KMS-11 (cell line): ENCODE results near the gene RAB40B.

Source experiments
- H2AFZ ChIP-seq: fragments of 200-600 bp; sonication (generic); 2 replicates; pipeline ENCODE4 v1.6.1; 2016; ENCODE audit warnings: antibody characterized with exemption, mixed run types, low read depth
- H3K27ac ChIP-seq: fragments of 200-600 bp; sonication (generic); 2 replicates; pipeline ENCODE4 v1.6.1; 2016; ENCODE audit warnings: mild to moderate bottlenecking, mixed run types
- H3K27me3 ChIP-seq: fragments of 200-600 bp; sonication (generic); 2 replicates; pipeline ENCODE4 v1.6.1; 2017; ENCODE audit warnings: mild to moderate bottlenecking, low read depth, mixed run types, moderate library complexity; ENCODE audit not compliant: insufficient read depth
- H3K36me3 ChIP-seq: fragments of 200-600 bp; sonication (generic); 2 replicates; pipeline ENCODE4 v1.6.1; 2017; ENCODE audit warnings: mild to moderate bottlenecking, mixed run types; ENCODE audit not compliant: insufficient read depth
- H3K4me1 ChIP-seq: fragments of 200-600 bp; sonication (generic); 2 replicates; pipeline ENCODE4 v1.6.1; 2016; ENCODE audit warnings: mild to moderate bottlenecking, low read depth, mixed run types; ENCODE audit not compliant: poor library complexity, severe bottlenecking
- H3K4me2 ChIP-seq: fragments of 200-600 bp; sonication (generic); 2 replicates; pipeline ENCODE4 v1.7.0; 2016; ENCODE audit warnings: mild to moderate bottlenecking, mixed run types
- H3K4me3 ChIP-seq: fragments of 200-600 bp; sonication (generic); IDR thresholded peaks from 2 replicates; pipeline ENCODE4 v1.6.1; 2017; ENCODE audit warnings: low read depth, low read length, mixed read lengths; ENCODE audit not compliant: insufficient read depth
- H3K79me2 ChIP-seq: fragments of 200-600 bp; sonication (generic); 2 replicates; pipeline ENCODE4 v1.6.1; 2016; ENCODE audit warnings: low read depth, mixed run types; ENCODE audit not compliant: insufficient read depth
- H3K9ac ChIP-seq: fragments of 200-600 bp; sonication (generic); 2 replicates; pipeline ENCODE4 v1.6.1; 2016; ENCODE audit warnings: mild to moderate bottlenecking, mixed run types
- H4K20me1 ChIP-seq: fragments of 200-600 bp; sonication (generic); 2 replicates; pipeline ENCODE4 v1.6.1; 2016; ENCODE audit warnings: mild to moderate bottlenecking, mixed run types; ENCODE audit not compliant: insufficient read depth
- CTCF ChIP-seq: fragments of 200-600 bp; sonication (generic); conservative IDR thresholded peaks from 2 replicates; pipeline ENCODE4 v1.6.1; 2017; ENCODE audit warnings: low read depth, mild to moderate bottlenecking, antibody characterized with exemption, low read length, moderate library complexity, mixed read lengths

RAB40B gene

GRCh38 chr17:82674656-82675475, 23.6 kb downstream of the RAB40B start:
- H3K9ac ChIP-seq = no peak overlapping the region
- H2AFZ ChIP-seq = no peak overlapping the region
- no peaks in the 10 kb centered on the region for H3K36me3 ChIP-seq
- no peaks in the 10 kb centered on the region for H4K20me1 ChIP-seq
- H3K27ac ChIP-seq = no peak overlapping the region
- H3K27me3 ChIP-seq = no peaks in the 10 kb centered on the region
- no peaks in the 10 kb centered on the region for H3K79me2 ChIP-seq
- TF ChIP-seq CTCF = no peak
- no peaks in the 10 kb centered on the region for H3K4me1 ChIP-seq
- H3K4me2 ChIP-seq = no peak overlapping the region
- no peak overlapping the region for H3K4me3 ChIP-seq

DNA sequence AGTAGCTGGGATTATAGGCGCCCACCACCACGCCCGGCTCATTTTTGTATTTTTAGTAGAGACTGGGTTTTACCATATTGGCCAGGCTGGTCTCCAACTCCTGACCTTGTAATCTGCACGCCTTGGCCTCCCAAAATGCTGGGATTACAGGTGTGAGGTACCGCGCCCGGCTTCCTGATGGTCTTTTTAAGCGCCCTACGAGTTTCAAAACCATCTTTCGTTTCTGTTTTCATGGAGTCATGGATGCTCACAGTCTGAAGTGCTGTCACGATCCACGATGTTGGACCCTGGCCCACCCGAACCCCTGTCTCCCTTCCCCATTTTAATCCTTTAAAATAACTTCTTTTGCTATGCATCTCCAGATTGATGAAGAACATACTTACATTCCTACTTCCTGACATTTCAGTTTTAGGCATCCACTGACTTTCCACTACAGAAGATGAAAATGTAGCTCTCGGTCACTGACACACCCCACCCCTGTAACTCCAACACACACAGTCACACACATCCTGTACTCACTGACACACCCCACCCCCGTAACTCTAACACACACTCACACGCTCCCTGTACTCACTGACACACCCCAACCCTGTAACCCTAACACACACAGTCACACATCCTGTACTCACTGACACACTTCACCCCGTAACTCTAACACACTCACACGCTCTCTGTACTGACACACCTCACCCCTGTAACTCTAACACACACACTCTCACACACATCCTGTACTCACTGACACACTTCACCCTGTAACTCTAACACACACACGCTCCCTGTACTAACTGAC, 27.6 kb downstream of the RAB40B start:
- no peak overlapping the region for H2AFZ ChIP-seq
- no peak overlapping the region for H3K4me2 ChIP-seq
- no peaks in the 10 kb centered on the region for H3K36me3 ChIP-seq
- H3K9ac ChIP-seq = no peak overlapping the region
- H4K20me1 ChIP-seq = no peaks in the 10 kb centered on the region
- H3K4me3 ChIP-seq = no peak overlapping the region
- no peaks in the 10 kb centered on the region for H3K4me1 ChIP-seq
- no peak for TF ChIP-seq CTCF
- H3K79me2 ChIP-seq = no peaks in the 10 kb centered on the region
- no peak overlapping the region for H3K27ac ChIP-seq
- no peaks in the 10 kb centered on the region for H3K27me3 ChIP-seq

DNA sequence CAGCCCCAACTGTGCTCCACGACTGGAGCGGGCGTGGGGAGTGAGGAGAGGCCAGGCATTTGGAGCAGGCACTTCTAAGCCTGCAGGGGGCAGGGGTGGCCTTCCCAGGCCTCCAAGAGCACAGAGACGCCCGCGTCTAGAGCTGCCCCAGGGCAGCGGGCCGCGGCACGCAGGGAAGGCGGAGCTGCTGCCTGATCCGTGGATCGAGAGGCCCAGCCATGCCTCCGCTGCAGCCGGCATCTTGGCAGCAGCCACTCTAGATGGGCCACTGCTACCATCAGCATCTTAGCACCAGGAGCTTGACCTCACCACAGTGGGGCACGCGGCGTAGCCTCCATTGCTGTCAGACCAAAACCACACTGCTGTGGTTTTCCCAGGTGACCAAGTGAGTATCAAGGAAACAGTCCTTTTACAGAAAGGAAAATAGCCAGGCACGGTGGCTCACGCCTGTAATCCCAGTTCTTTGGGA, 29.8 kb downstream of the RAB40B start:
- H2AFZ ChIP-seq = no peak overlapping the region
- H3K9ac ChIP-seq = no peak overlapping the region

More for the DNA sequence above, 29.8 kb downstream of the RAB40B start:
- Histone ChIP-seq H3K4me2 (no peak overlapping the region), H3K36me3 (no peaks in the 10 kb centered on the region), H4K20me1 (no peaks in the 10 kb centered on the region), H3K4me3 (no peak overlapping the region), H3K79me2 (no peaks in the 10 kb centered on the region), H3K27ac (no peak overlapping the region), H3K27me3 (no peaks in the 10 kb centered on the region), H3K4me1 (no peaks in the 10 kb centered on the region)
- TF ChIP-seq CTCF = no peak
